CD14-positive monocyte (primary cell): ENCODE measurements around the gene NRXN3. TPM values are rescaled to one million over a fixed set of nuclear protein-coding genes. Genes with fewer than 3 reads are reported as not detected.

ENCODE experiments used
- DNase-seq, 3 donors: peaks; one replicate each; pipeline ENCODE4 v3.0.0-alpha.2; 2011 to 2022
- H2AFZ ChIP-seq: 2 replicates; pipeline ENCODE4 v1.6.0; 2012; ENCODE audit warnings: mild to moderate bottlenecking, low read depth, low read length, inconsistent platforms; ENCODE audit not compliant: insufficient read depth, poor library complexity, severe bottlenecking
- H3K27ac ChIP-seq, 2 donors: 1 replicate in 1 of 2; 2 replicates in 1 of 2; pipeline ENCODE4 v1.5.1; 2012 to 2013; ENCODE audit warnings: low read length in 2 of 2, control low read depth in 1 of 2, inconsistent platforms in 1 of 2, low read depth in 1 of 2, mild to moderate bottlenecking in 1 of 2
- H3K27me3 ChIP-seq, 2 donors: one replicate each; pipeline versions ENCODE4 v1.6.0 to v1.6.1; 2011 to 2013; ENCODE audit warnings: low read length in 2 of 2; ENCODE audit not compliant: control insufficient read depth in 2 of 2, insufficient read depth in 2 of 2
- H3K36me3 ChIP-seq, 2 donors: replicated peaks in 1 of 2; 1 replicate in 1 of 2; 2 replicates in 1 of 2; pipeline versions ENCODE4 v1.5.1 to v1.6.1; 2012 to 2013; ENCODE audit warnings: low read length in 2 of 2, control low read depth in 1 of 2, inconsistent platforms in 1 of 2, mild to moderate bottlenecking in 1 of 2; ENCODE audit not compliant: insufficient read depth in 2 of 2, control insufficient read depth in 1 of 2
- H3K4me1 ChIP-seq, 2 donors: 1 replicate in 1 of 2; 2 replicates in 1 of 2; pipeline versions ENCODE4 v1.5.1 to v1.6.1; 2012 to 2013; ENCODE audit warnings: low read length in 2 of 2, control low read depth in 1 of 2, inconsistent platforms in 1 of 2, mild to moderate bottlenecking in 1 of 2, moderate library complexity in 1 of 2; ENCODE audit not compliant: insufficient read depth in 2 of 2, control insufficient read depth in 1 of 2
- H3K4me2 ChIP-seq: replicated peaks from 2 replicates; pipeline ENCODE3; 2012; ENCODE audit warnings: low read length, moderate library complexity, mild to moderate bottlenecking; ENCODE audit not compliant: poor library complexity, severe bottlenecking; ENCODE audit errors: extremely low read depth
- H3K4me3 ChIP-seq, 3 experiments: fragments of 200-600 bp in 1 of 3; sonication (generic) in 1 of 3; replicated peaks in 1 of 3; 1 replicate in 2 of 3; 2 replicates in 1 of 3; pipeline ENCODE4 v1.5.1; 2011 to 2013; ENCODE audit warnings: low read length in 3 of 3, mild to moderate bottlenecking in 3 of 3, control low read depth in 2 of 3, low read depth in 2 of 3, inconsistent platforms in 1 of 3, moderate library complexity in 1 of 3
- H3K79me2 ChIP-seq: 2 replicates; pipeline ENCODE4 v1.6.0; 2012; ENCODE audit warnings: mild to moderate bottlenecking, control low read depth, inconsistent platforms, low read length, moderate library complexity; ENCODE audit not compliant: insufficient read depth
- H3K9ac ChIP-seq: 2 replicates; pipeline ENCODE4 v1.6.0; 2017; ENCODE audit warnings: low read length, mild to moderate bottlenecking; ENCODE audit not compliant: insufficient read depth, poor library complexity, severe bottlenecking
- H3K9me3 ChIP-seq, 2 donors: replicated peaks in 1 of 2; 1 replicate in 1 of 2; 2 replicates in 1 of 2; pipeline versions ENCODE4 v1.5.1 to v1.6.1; 2012 to 2013; ENCODE audit warnings: low read length in 2 of 2, control low read depth in 1 of 2; ENCODE audit not compliant: control insufficient read depth in 1 of 2, insufficient read depth in 1 of 2
- H4K20me1 ChIP-seq: 2 replicates; pipeline ENCODE4 v1.6.0; 2012; ENCODE audit warnings: mild to moderate bottlenecking, low read length, control low read depth, moderate library complexity; ENCODE audit not compliant: insufficient read depth
- H3K27ac Mint-ChIP-seq, 7 donors: one replicate each; pipeline ENCODE4 v1.8.0; 2020; ENCODE audit warnings: mild to moderate bottlenecking in 7 of 7, mixed read lengths in 7 of 7, moderate library complexity in 6 of 7, inconsistent platforms in 2 of 7
- H3K27me3 Mint-ChIP-seq, 3 donors: one replicate each; pipeline ENCODE4 v1.8.0; 2021 to 2022; ENCODE audit warnings: low read depth in 3 of 3, mild to moderate bottlenecking in 3 of 3, mixed read lengths in 3 of 3, moderate library complexity in 3 of 3, inconsistent platforms in 1 of 3
- H3K36me3 Mint-ChIP-seq, 2 donors: one replicate each; pipeline ENCODE4 v1.8.0; 2020; ENCODE audit warnings: mixed read lengths in 2 of 2, inconsistent platforms in 1 of 2, mild to moderate bottlenecking in 1 of 2
- H3K4me1 Mint-ChIP-seq: one replicate; pipeline ENCODE4 v1.8.0; 2020; ENCODE audit warnings: mild to moderate bottlenecking, mixed read lengths
- H3K4me3 Mint-ChIP-seq, 2 donors: one replicate each; pipeline ENCODE4 v1.8.0; 2020; ENCODE audit warnings: mild to moderate bottlenecking in 2 of 2, mixed read lengths in 2 of 2, moderate library complexity in 1 of 2
- H3K9me3 Mint-ChIP-seq, 7 donors: one replicate each; pipeline ENCODE4 v1.8.0; 2020 to 2022; ENCODE audit warnings: mixed read lengths in 7 of 7, mild to moderate bottlenecking in 6 of 7, moderate library complexity in 6 of 7, inconsistent platforms in 2 of 7
- WGBS: methylation state at CpG from one replicate; pipeline ENCODE4 v1.1.5; 2013; ENCODE audit warnings: missing lambda C conversion rate; ENCODE audit not compliant: insufficient coverage; 5-methylcytosine and 5-hydroxymethylcytosine counted together
- intact Hi-C, 2 donors: fragments of 100-400 bp; cut with micrococcal nuclease; formaldehyde crosslinking; loops; one replicate each; pipeline versions ENCODE4 v1.15.0 to v1.15.1; 2023
- polyA plus RNA-seq, 3 donors: library from polyadenylated mRNA; depleted of rRNA in 1 of 3; unstranded in 2 of 3; stranded (reverse) in 1 of 3; fragments of 300-500 nt in 2 of 3; fragments of >200 nt in 1 of 3; fragmentation: Illumina TruSeq in 2 of 3; gene quantifications; 1 replicate in 2 of 3; 2 replicates in 1 of 3; pipeline ENCODE4 v1.2.3, GENCODE V29; 2012 to 2021
- TF ChIP-seq, protein P1 (sequence below): fragments of 200-600 bp; IDR thresholded peaks from one replicate; pipeline ENCODE4 v1.8.0; 2022; ENCODE audit warnings: antibody characterized with exemption, mild to moderate bottlenecking

The NRXN3 gene
- polyA plus RNA-seq, 3 donors: not detected

DNA sequence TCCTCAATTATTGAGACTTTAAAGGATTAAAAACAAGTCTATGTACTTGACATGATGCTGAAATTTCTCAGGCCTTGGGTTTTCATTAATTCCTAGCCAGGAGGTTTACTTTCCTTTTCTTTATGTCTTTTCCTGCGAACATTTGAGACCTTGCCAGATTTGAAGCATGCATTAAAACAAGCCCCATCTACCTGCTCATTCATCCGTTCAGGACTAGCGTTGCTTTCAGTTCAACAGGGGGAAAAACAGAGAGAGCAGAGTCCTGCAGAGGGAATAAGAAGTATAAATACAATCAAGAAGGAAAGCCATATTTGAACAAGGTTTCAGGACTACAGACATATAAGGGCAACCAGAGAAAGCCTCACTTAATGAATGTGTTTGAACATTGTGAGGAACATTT is 1498.8 kb downstream of the NRXN3 start:
- TF ChIP-seq, protein P1, sequence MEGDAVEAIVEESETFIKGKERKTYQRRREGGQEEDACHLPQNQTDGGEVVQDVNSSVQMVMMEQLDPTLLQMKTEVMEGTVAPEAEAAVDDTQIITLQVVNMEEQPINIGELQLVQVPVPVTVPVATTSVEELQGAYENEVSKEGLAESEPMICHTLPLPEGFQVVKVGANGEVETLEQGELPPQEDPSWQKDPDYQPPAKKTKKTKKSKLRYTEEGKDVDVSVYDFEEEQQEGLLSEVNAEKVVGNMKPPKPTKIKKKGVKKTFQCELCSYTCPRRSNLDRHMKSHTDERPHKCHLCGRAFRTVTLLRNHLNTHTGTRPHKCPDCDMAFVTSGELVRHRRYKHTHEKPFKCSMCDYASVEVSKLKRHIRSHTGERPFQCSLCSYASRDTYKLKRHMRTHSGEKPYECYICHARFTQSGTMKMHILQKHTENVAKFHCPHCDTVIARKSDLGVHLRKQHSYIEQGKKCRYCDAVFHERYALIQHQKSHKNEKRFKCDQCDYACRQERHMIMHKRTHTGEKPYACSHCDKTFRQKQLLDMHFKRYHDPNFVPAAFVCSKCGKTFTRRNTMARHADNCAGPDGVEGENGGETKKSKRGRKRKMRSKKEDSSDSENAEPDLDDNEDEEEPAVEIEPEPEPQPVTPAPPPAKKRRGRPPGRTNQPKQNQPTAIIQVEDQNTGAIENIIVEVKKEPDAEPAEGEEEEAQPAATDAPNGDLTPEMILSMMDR: no peak
- Histone ChIP-seq H3K4me2 (no peak overlapping the region), H3K79me2 (no peaks in the 10 kb centered on the region), H3K27ac (no peak overlapping the region), H3K36me3 (no peaks in the 10 kb centered on the region), H3K9ac (no peak overlapping the region), H3K4me1 (no peaks in the 10 kb centered on the region), H3K9me3 (no peaks in the 10 kb centered on the region), H3K27me3 (no peaks in the 10 kb centered on the region), H3K4me3 (no peak overlapping the region), H2AFZ (no peak overlapping the region), H4K20me1 (no peaks in the 10 kb centered on the region)
- H3K4me1 Mint-ChIP-seq: no peaks in the 10 kb centered on the region
- intact Hi-C loops: no loop called here
- H3K36me3 Mint-ChIP-seq: no peaks in the 10 kb centered on the region
- WGBS: no CpG with 5 or more reads among the region's 3 CpGs
- H3K4me3 Mint-ChIP-seq: no peak overlapping the region
- no peak overlapping the region for H3K27ac Mint-ChIP-seq
- peaks cover 0 to 4% (median 0%) of the 10 kb centered on the region in 7 donors for H3K9me3 Mint-ChIP-seq
- H3K27me3 Mint-ChIP-seq: peaks cover 0 to 2% (median 0%) of the 10 kb centered on the region in 3 donors
- no peak for DNase-seq

GRCh38 chr14:79670811-79671210 is 1500.6 kb downstream of the NRXN3 start:
- no peaks in the 10 kb centered on the region for H3K4me1 ChIP-seq
- no peaks in the 10 kb centered on the region for H3K79me2 ChIP-seq
- DNase-seq: no peak
- H4K20me1 ChIP-seq: no peaks in the 10 kb centered on the region
- Mint-ChIP-seq H3K4me1 (no peaks in the 10 kb centered on the region), H3K27me3 (peaks cover 0 to 2% (median 0%) of the 10 kb centered on the region in 3 donors), H3K9me3 (peaks cover 0 to 4% (median 0%) of the 10 kb centered on the region in 7 donors), H3K27ac (no peak overlapping the region), H3K36me3 (no peaks in the 10 kb centered on the region), H3K4me3 (no peak overlapping the region)
- no peaks in the 10 kb centered on the region for H3K36me3 ChIP-seq
- no peak overlapping the region for H3K4me2 ChIP-seq
- no peaks in the 10 kb centered on the region for H3K9me3 ChIP-seq
- H2AFZ ChIP-seq: no peak overlapping the region
- no peak overlapping the region for H3K4me3 ChIP-seq
- TF ChIP-seq, protein P1: no peak
- 100% methylated on average over 1 of the region's 5 CpGs for WGBS
- H3K9ac ChIP-seq: no peak overlapping the region
- H3K27ac ChIP-seq: no peak overlapping the region
- intact Hi-C loops: no loop called here
- no peaks in the 10 kb centered on the region for H3K27me3 ChIP-seq
